Effector memory CD4-positive, alpha-beta T cell (primary cell): ENCODE data around the gene MARCHF9.

ENCODE experiments used
- DNase-seq, 3 donors: peaks; one replicate each; pipeline ENCODE4 v3.0.0-alpha.2; 2020
- H3K27ac ChIP-seq: 2 replicates; pipeline ENCODE4 v1.7.0; 2013; ENCODE audit warnings: mild to moderate bottlenecking, low read length, moderate library complexity; ENCODE audit not compliant: insufficient read depth, poor library complexity, severe bottlenecking
- H3K27me3 ChIP-seq: replicated peaks from 2 replicates; pipeline ENCODE4 v1.7.0; 2013; ENCODE audit warnings: mild to moderate bottlenecking, low read length; ENCODE audit not compliant: insufficient read depth, control insufficient read depth, poor library complexity, severe bottlenecking
- H3K36me3 ChIP-seq: 2 replicates; pipeline ENCODE4 v1.7.0; 2013; ENCODE audit warnings: mild to moderate bottlenecking, low read length, moderate library complexity; ENCODE audit not compliant: control insufficient read depth, insufficient read depth
- H3K4me1 ChIP-seq: 2 replicates; pipeline ENCODE4 v1.7.0; 2013; ENCODE audit warnings: low read length, mild to moderate bottlenecking; ENCODE audit not compliant: control insufficient read depth, insufficient read depth, poor library complexity, severe bottlenecking
- H3K4me3 ChIP-seq: 2 replicates; pipeline ENCODE4 v1.7.0; 2013; ENCODE audit warnings: low read length, low read depth, mild to moderate bottlenecking; ENCODE audit not compliant: insufficient read depth, poor library complexity, severe bottlenecking
- H3K9me3 ChIP-seq: 2 replicates; pipeline ENCODE4 v1.7.0; 2013; ENCODE audit warnings: mild to moderate bottlenecking, low read length, moderate library complexity; ENCODE audit not compliant: control insufficient read depth

The MARCHF9 gene

DNA sequence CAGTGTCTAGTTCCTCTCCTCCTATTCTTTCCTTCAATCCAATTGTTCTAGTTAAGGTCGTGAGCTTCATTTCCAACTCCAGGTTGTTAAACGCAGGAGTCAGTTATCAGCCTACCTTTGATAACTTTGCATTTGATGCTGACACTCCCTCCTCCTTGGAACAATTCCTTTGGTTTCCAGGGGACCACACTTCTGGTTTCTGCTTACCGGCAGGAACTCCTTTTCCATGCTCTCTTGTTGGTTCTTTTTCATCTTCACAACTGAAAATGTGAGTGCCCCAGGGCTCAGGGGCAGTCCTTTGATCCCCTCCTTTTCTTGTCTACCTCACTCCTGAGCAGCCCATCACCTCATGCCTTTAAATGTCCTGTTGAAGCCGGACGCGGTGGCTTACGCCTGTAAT lies 22.5 kb downstream of the MARCHF9 start:
- peaks cover 30% of the 10 kb centered on the region for H3K4me1 ChIP-seq
- no peak overlapping the region for H3K4me3 ChIP-seq
- DNase-seq: no peak
- no peaks in the 10 kb centered on the region for H3K9me3 ChIP-seq
- H3K27ac ChIP-seq: no peak overlapping the region
- no peaks in the 10 kb centered on the region for H3K27me3 ChIP-seq
- H3K36me3 ChIP-seq: no peaks in the 10 kb centered on the region

DNA sequence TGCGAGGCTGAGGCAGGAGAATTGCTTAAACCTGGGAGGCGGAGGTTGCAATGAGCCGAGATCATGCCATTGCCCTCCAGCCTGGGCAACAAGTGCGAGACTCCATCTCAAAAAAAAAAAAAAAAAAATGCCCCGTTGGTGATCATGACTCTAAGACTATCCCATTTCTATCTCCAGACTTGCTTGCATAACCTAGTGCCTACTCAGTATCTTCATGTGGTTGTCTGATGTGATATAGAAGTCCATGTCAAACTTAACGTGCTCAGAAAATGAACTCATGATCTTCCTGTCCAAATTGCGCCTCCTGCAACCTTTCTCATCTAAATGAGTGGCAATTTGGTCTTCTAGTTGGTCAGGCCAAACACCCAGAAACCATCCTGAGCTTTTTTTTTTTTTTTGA lies 23.0 kb downstream of the MARCHF9 start:
- no peaks in the 10 kb centered on the region for H3K9me3 ChIP-seq
- H3K27me3 ChIP-seq: no peaks in the 10 kb centered on the region
- no peak for DNase-seq
- no peak overlapping the region for H3K4me3 ChIP-seq
- no peak overlapping the region for H3K27ac ChIP-seq
- no peaks in the 10 kb centered on the region for H3K36me3 ChIP-seq
- H3K4me1 ChIP-seq: peaks cover 30% of the 10 kb centered on the region

DNA sequence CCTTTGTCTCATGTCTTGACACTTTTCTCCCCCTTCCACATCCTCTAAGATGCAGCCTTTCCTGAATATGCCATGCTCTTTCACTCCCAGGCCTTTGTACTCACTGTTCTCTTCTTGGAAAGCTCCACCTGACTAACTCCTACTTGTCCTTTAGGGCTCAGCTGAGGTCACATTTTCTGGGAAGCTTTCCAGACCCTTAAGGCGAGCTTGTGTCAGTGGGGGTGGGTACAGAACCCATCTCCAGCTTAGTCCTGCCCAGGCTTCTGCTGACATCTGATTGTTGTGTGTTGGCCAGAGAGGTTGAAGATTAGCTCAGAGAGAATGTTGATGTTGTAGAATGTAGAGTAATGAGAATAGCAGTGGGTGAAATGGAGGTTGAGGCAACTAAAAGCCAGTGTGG lies 24.8 kb downstream of the MARCHF9 start:
- H3K4me1 ChIP-seq: peaks cover 39% of the 10 kb centered on the region
- no peak for DNase-seq
- no peaks in the 10 kb centered on the region for H3K9me3 ChIP-seq
- peak overlapping the region; percentile 61 for H3K27ac ChIP-seq
- no peaks in the 10 kb centered on the region for H3K27me3 ChIP-seq
- no peaks in the 10 kb centered on the region for H3K36me3 ChIP-seq
- no peak overlapping the region for H3K4me3 ChIP-seq

DNA sequence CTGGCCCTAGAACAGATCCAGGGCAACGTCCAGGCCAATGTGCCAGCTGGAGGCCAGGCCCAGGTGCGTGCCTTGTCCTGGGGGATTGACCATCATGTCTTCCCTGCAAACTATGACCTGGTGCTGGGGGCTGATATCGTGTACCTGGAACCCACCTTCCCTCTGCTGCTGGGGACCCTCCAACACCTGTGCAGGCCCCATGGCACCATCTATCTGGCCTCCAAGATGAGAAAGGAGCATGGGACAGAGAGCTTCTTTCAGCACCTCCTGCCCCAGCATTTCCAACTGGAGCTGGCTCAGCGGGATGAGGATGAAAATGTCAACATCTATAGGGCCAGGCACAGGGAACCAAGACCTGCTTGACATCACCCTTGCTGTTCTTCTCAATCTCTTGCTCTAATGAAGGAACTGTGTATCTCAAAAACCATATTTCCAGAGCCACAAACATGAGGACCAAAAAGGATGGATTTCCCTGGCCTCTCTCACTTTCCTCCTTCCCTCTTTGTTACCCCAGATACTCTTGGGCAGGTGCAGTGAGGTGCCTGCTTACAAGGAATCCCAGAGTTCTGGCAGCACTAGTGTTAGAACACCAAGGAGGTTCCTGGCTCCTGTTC lies 25.5 kb downstream of the MARCHF9 start:
- Histone ChIP-seq H3K27me3 (no peaks in the 10 kb centered on the region), H3K27ac (peak overlapping the region; percentile 61), H3K4me3 (no peak overlapping the region), H3K9me3 (no peaks in the 10 kb centered on the region), H3K36me3 (no peaks in the 10 kb centered on the region), H3K4me1 (peaks cover 39% of the 10 kb centered on the region)
- no peak for DNase-seq

DNA sequence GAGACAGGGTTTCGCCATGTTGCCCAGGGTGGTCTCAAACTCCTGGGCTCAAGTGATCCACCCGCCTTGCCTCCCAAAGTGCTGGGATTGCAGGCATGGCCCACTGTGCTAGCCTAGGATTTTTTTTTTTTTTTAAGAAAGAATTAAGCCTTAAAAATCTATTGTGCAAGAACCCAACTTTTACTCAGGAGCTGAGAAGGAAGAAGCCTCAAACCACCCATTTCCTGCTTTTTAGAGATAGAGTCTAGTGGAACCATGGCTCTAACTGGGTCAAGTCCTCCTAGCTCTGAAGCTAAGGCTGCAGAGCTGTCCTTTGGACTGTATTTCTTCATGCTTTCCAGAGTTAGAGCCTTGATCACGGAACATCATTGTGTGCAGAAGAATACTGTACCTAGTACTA lies 26.3 kb downstream of the MARCHF9 start:
- DNase-seq: no peak
- no peak overlapping the region for H3K4me3 ChIP-seq
- peaks cover 39% of the 10 kb centered on the region for H3K4me1 ChIP-seq
- H3K9me3 ChIP-seq: no peaks in the 10 kb centered on the region
- no peaks in the 10 kb centered on the region for H3K27me3 ChIP-seq
- H3K27ac ChIP-seq: peak overlapping the region; percentile 79
- peaks cover 8% of the 10 kb centered on the region for H3K36me3 ChIP-seq

DNA sequence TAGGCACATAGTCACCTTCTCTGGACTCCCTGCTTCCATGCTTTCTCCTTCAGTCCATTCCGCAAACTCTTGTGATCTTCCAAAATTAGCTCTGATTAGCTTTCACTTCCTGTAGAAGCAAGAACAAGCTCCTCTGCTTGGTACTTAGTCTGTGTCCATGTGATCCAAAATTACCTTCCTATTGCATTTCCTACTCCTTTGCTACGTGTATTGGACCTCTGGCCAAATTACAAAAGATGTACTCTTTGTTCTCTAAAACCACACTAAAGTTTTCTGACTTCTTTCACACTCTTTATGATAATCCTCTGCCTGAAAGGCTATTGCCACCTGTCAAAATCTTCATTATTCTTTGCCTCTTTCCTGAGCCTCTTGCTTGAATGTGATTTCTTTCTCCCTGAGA lies 26.9 kb downstream of the MARCHF9 start:
- no peak for DNase-seq
- H3K36me3 ChIP-seq: peaks cover 13% of the 10 kb centered on the region
- H3K9me3 ChIP-seq: no peaks in the 10 kb centered on the region
- no peaks in the 10 kb centered on the region for H3K27me3 ChIP-seq
- H3K4me3 ChIP-seq: peak overlapping the region; percentile 12
- H3K4me1 ChIP-seq: peaks cover 39% of the 10 kb centered on the region
- peak overlapping the region; percentile 79 for H3K27ac ChIP-seq

DNA sequence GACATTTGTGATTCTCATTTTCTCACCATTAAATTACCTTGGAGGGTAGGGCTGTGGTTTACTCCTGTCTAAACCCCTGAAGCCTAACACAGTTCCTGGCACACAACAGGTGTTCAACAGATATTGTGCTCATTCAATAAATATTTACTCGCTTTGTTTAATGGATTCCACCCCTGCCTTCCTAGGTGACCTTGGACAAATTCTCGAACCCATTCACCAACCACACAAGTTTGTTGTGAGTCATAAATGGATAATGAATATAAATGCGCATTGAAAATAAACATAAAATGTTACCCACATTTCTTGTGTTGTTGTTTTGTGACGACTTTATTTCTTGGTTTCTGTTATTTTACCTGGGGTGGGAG lies 27.3 kb downstream of the MARCHF9 start:
- peaks cover 18% of the 10 kb centered on the region for H3K36me3 ChIP-seq
- peaks cover 39% of the 10 kb centered on the region for H3K4me1 ChIP-seq
- no peaks in the 10 kb centered on the region for H3K9me3 ChIP-seq
- DNase-seq: no peak
- no peaks in the 10 kb centered on the region for H3K27me3 ChIP-seq
- H3K27ac ChIP-seq: peak overlapping the region; percentile 79
- peak overlapping the region; percentile 91 for H3K4me3 ChIP-seq

DNA sequence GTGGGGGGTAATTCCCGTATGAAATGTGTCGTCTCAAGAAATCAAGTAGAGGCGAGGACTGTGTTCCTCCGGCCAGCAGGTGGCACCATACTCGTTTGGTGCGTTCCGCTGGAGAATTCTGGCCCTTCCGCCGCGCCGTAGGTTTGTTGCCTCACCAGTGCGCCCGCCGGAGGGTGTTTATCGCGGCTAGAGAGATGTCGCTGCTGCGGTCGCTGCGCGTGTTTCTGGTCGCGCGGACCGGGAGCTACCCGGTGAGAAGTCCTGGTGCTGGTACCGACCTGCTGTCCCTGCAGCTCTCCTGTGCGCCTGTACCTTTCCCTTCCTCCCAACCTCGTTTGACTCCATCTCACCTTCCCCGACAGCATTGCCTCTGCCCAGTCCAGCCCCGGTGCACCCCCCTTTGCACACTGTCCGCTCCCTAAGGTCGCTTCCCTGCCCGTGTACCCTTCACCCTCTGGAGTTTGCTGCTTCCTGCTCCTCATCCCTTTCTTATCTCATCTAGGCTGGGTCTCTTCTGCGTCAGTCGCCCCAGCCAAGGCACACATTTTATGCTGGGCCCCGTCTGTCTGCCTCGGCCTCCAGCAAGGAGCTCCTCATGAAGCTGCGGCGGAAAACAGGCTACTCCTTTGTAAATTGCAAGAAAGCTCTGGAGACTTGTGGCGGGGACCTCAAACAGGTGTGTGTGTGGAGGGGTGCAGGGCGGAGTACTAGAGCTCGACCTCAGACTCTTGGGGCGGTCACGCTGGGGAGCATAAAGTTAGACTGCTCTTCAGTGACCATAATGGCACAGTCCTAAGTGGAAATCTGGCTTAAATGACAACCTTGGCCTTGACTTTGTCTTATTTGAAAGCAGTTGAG lies 27.9 kb downstream of the MARCHF9 start, which contains the start of gene TSFM:
TSS of gene TSFM (plus strand) at position 180 of the 858 bp plus-strand sequence. CDS start at position 195, 15 bp downstream.
- peak; percentile 90 to 94 (median 90) for DNase-seq
- H3K4me3 ChIP-seq: peak within 1 kb of the TSS; percentile 91
- no peaks in the 10 kb centered on the region for H3K9me3 ChIP-seq
- peaks cover 22% of the 10 kb centered on the region for H3K36me3 ChIP-seq
- no peaks in the 10 kb centered on the region for H3K27me3 ChIP-seq
- peaks cover 39% of the 10 kb centered on the region for H3K4me1 ChIP-seq
- peak within 1 kb of the TSS; percentile 79 for H3K27ac ChIP-seq

DNA sequence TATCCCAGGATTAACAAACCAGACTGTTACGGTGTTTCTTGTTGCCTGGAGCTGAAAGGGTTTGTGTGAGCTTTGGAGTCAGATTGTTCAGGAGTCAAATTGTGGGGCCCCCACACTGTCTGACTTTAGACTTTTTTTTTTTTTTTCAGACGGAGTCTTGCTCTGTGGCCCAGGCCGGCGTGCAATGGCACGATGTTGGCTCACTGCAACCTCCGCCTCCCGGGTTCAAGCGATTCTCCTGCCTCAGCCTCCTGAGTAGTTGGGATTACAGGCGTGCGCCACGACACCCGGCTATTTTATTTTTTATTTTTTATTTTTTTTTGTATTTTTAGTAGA lies 28.5 kb downstream of the MARCHF9 start:
- Histone ChIP-seq H3K27ac (no peak overlapping the region), H3K36me3 (peaks cover 23% of the 10 kb centered on the region), H3K4me1 (peaks cover 36% of the 10 kb centered on the region), H3K27me3 (no peaks in the 10 kb centered on the region), H3K4me3 (peak overlapping the region; percentile 91), H3K9me3 (no peaks in the 10 kb centered on the region)
- no peak for DNase-seq

DNA sequence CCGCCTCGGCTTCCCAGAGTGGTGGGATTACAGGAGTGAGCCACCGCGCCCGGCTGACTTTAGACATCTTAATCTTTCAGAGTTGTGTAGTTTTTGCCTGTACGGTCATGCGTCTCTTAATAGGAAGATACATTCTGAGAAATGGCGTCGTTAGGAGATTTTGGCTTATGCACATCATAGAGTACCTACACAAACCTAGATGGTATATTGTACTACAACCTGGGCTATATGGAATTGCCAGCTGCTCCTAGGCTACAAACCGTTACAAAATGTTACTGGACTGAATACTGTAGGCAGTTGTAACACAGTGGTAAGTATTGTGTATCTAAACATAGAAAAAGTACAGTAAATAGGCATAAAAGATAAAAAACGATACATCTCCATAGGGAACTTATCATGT lies 29.0 kb downstream of the MARCHF9 start:
- Histone ChIP-seq H3K4me1 (peaks cover 36% of the 10 kb centered on the region), H3K36me3 (peaks cover 27% of the 10 kb centered on the region), H3K4me3 (no peak overlapping the region), H3K27ac (no peak overlapping the region), H3K9me3 (no peaks in the 10 kb centered on the region), H3K27me3 (no peaks in the 10 kb centered on the region)
- no peak for DNase-seq
